Hepatocyte (in vitro differentiated cells): ENCODE measurements around the gene OCRL. TPM values are rescaled to one million over a fixed set of nuclear protein-coding genes. Genes with fewer than 3 reads are reported as not detected.

Experiments
- DNase-seq: peaks from one replicate; pipeline ENCODE4 v3.0.0-alpha.2; 2016; ENCODE audit warnings: low spot score
- H2AFZ ChIP-seq: fragments of 200-600 bp; sonication (generic); 2 replicates; pipeline ENCODE4 v1.6.0; 2016; ENCODE audit warnings: antibody characterized with exemption, mild to moderate bottlenecking
- H3K27ac ChIP-seq: fragments of 200-600 bp; sonication (generic); 2 replicates; pipeline ENCODE4 v1.5.1; 2016; ENCODE audit warnings: mild to moderate bottlenecking
- H3K27me3 ChIP-seq: fragments of 200-600 bp; sonication (generic); 2 replicates; pipeline ENCODE4 v1.6.1; 2016
- H3K36me3 ChIP-seq: fragments of 200-600 bp; sonication (generic); replicated peaks from 2 replicates; pipeline ENCODE4 v1.5.1; 2016; ENCODE audit warnings: low read depth; ENCODE audit not compliant: insufficient read depth
- H3K4me1 ChIP-seq: fragments of 200-600 bp; sonication (generic); 2 replicates; pipeline ENCODE4 v1.5.1; 2016; ENCODE audit warnings: mild to moderate bottlenecking, moderate library complexity; ENCODE audit not compliant: insufficient read depth
- H3K4me2 ChIP-seq: fragments of 200-600 bp; sonication (generic); 2 replicates; pipeline ENCODE4 v1.6.0; 2016
- H3K4me3 ChIP-seq: fragments of 200-600 bp; sonication (generic); 2 replicates; pipeline ENCODE4 v1.5.1; 2016; ENCODE audit warnings: mild to moderate bottlenecking
- H3K79me2 ChIP-seq: fragments of 200-600 bp; sonication (generic); 2 replicates; pipeline ENCODE4 v1.6.0; 2017; ENCODE audit warnings: mild to moderate bottlenecking
- H3K9me2 ChIP-seq: fragments of 200-600 bp; sonication (generic); replicated peaks from 2 replicates; pipeline ENCODE4 v1.6.0; 2017; ENCODE audit warnings: mild to moderate bottlenecking; ENCODE audit not compliant: insufficient read depth
- H3K9me3 ChIP-seq: fragments of 200-600 bp; sonication (generic); 2 replicates; pipeline ENCODE4 v1.5.1; 2016; ENCODE audit warnings: low read depth, mild to moderate bottlenecking
- H4K20me1 ChIP-seq: fragments of 200-600 bp; sonication (generic); 2 replicates; pipeline ENCODE4 v1.6.0; 2016; ENCODE audit warnings: mild to moderate bottlenecking; ENCODE audit not compliant: insufficient read depth, poor library complexity, severe bottlenecking
- CTCF ChIP-seq: fragments of 200-600 bp; sonication (generic); IDR thresholded peaks from 2 replicates; pipeline ENCODE4 v1.5.1; 2016; ENCODE audit warnings: antibody characterized with exemption, mild to moderate bottlenecking; ENCODE audit not compliant: poor library complexity
- EZH2 ChIP-seq: fragments of 200-600 bp; sonication (generic); IDR thresholded peaks from 2 replicates; pipeline ENCODE4 v1.6.1; 2016; ENCODE audit warnings: antibody characterized with exemption, mild to moderate bottlenecking, borderline replicate concordance
- EZH2phosphoT487 ChIP-seq: fragments of 200-600 bp; sonication (generic); IDR thresholded peaks from one replicate; pipeline ENCODE4 v1.6.1; 2018; ENCODE audit warnings: antibody characterized with exemption, mild to moderate bottlenecking, low read depth, moderate library complexity; ENCODE audit not compliant: unreplicated experiment, severe bottlenecking
- whole genome bisulfite sequencing: methylation state at CpG from one replicate; pipeline ENCODE4 v1.1.6; 2016; ENCODE audit warnings: low lambda C conversion rate; ENCODE audit errors: missing lambda C conversion rate; 5-methylcytosine and 5-hydroxymethylcytosine counted together
- polyA plus RNA-seq: library from polyadenylated mRNA; unstranded; fragments of >200 nt; fragmentation: Nextera tagmentation; extraction: Ambion mirVana; gene quantifications from 2 replicates; pipeline ENCODE4 v1.2.1, GENCODE V29; 2016
- total RNA-seq: library from RNA; depleted of rRNA; stranded (reverse); fragments of >200 nt; gene quantifications from 2 replicates; pipeline ENCODE4 v1.2.3, GENCODE V29; 2014

Gene OCRL
- total and polyA plus RNA-seq, 2 experiments from 2014 or later, result 10.5 to 18.4 TPM

GRCh38 chrX:129594781-129595180 is 54.7 kb downstream of the OCRL start:
- WGBS, result 53% methylated on average over 1 of the region's 1 CpG
- no peaks in the 10 kb centered on the region for H3K27me3 ChIP-seq
- TF ChIP-seq EZH2 (no peak), EZH2phosphoT487 (no peak), CTCF (no peak)

GRCh38 chrX:129596077-129596476 is 56.0 kb downstream of the OCRL start:
- H3K9me3 ChIP-seq, result no peaks in the 10 kb centered on the region
- H3K27me3 ChIP-seq, result no peaks in the 10 kb centered on the region
- H3K4me1 ChIP-seq, result no peaks in the 10 kb centered on the region
- no peak for DNase-seq
- no peak overlapping the region for H3K4me2 ChIP-seq
- H2AFZ ChIP-seq, result no peak overlapping the region
- H3K79me2 ChIP-seq, result no peaks in the 10 kb centered on the region
- WGBS, result 78% methylated on average over 5 of the region's 5 CpGs
- TF ChIP-seq EZH2 (no peak), CTCF (no peak), EZH2phosphoT487 (no peak)
- no peaks in the 10 kb centered on the region for H4K20me1 ChIP-seq
- H3K4me3 ChIP-seq, result no peak overlapping the region
- no peaks in the 10 kb centered on the region for H3K36me3 ChIP-seq
- H3K27ac ChIP-seq, result no peak overlapping the region
- H3K9me2 ChIP-seq, result no peaks in the 10 kb centered on the region

More at GRCh38 chrX:129594781-129595180, 54.7 kb downstream of the OCRL start:
- Histone ChIP-seq H4K20me1 (no peaks in the 10 kb centered on the region), H3K9me3 (no peaks in the 10 kb centered on the region), H3K4me2 (no peak overlapping the region), H3K4me1 (no peaks in the 10 kb centered on the region), H3K79me2 (no peaks in the 10 kb centered on the region), H3K36me3 (no peaks in the 10 kb centered on the region), H3K4me3 (no peak overlapping the region), H3K9me2 (no peaks in the 10 kb centered on the region), H2AFZ (no peak overlapping the region), H3K27ac (no peak overlapping the region)
- no peak for DNase-seq

GRCh38 chrX:129597905-129598304 is 57.8 kb downstream of the OCRL start:
- Histone ChIP-seq H3K9me3 (no peaks in the 10 kb centered on the region), H3K36me3 (no peaks in the 10 kb centered on the region), H3K4me1 (no peaks in the 10 kb centered on the region), H2AFZ (no peak overlapping the region), H3K4me2 (no peak overlapping the region), H3K4me3 (no peak overlapping the region), H3K79me2 (no peaks in the 10 kb centered on the region), H3K9me2 (no peaks in the 10 kb centered on the region), H3K27ac (no peak overlapping the region), H4K20me1 (no peaks in the 10 kb centered on the region), H3K27me3 (no peaks in the 10 kb centered on the region)
- WGBS, result 68% methylated on average over 5 of the region's 5 CpGs
- no peak for DNase-seq
- TF ChIP-seq EZH2phosphoT487 (no peak), CTCF (no peak), EZH2 (no peak)

- WGBS, result 67% methylated on average over 5 of the region's 5 CpGs
- H3K4me3 ChIP-seq, result no peak overlapping the region
Measured at GRCh38 chrX:129599499-129599898, 59.4 kb downstream of the OCRL start.

More at GRCh38 chrX:129599499-129599898, 59.4 kb downstream of the OCRL start:
- Histone ChIP-seq H3K27me3 (no peaks in the 10 kb centered on the region), H3K9me3 (no peaks in the 10 kb centered on the region), H3K4me1 (no peaks in the 10 kb centered on the region), H2AFZ (no peak overlapping the region), H3K79me2 (no peaks in the 10 kb centered on the region), H3K9me2 (no peaks in the 10 kb centered on the region), H4K20me1 (no peaks in the 10 kb centered on the region), H3K27ac (no peak overlapping the region), H3K36me3 (no peaks in the 10 kb centered on the region), H3K4me2 (no peak overlapping the region)
- no peak for DNase-seq
- TF ChIP-seq EZH2 (no peak), CTCF (no peak), EZH2phosphoT487 (no peak)
